GM21576 (cell line): ENCODE measurements around the gene ACSM5.
"Not testable (repeated sequence)": the region's sequence is repeated elsewhere in the genome, so short reads cannot be mapped to it uniquely, and the experiment has no call there.

Source experiments
- ATAC-seq: cut with Tn5 transposase; IDR thresholded peaks from one replicate; pipeline ENCODE4 v1.9.1; 2021; ENCODE audit warnings: mild to moderate bottlenecking, moderate library complexity; ENCODE audit not compliant: unreplicated experiment

Gene ACSM5

DNA sequence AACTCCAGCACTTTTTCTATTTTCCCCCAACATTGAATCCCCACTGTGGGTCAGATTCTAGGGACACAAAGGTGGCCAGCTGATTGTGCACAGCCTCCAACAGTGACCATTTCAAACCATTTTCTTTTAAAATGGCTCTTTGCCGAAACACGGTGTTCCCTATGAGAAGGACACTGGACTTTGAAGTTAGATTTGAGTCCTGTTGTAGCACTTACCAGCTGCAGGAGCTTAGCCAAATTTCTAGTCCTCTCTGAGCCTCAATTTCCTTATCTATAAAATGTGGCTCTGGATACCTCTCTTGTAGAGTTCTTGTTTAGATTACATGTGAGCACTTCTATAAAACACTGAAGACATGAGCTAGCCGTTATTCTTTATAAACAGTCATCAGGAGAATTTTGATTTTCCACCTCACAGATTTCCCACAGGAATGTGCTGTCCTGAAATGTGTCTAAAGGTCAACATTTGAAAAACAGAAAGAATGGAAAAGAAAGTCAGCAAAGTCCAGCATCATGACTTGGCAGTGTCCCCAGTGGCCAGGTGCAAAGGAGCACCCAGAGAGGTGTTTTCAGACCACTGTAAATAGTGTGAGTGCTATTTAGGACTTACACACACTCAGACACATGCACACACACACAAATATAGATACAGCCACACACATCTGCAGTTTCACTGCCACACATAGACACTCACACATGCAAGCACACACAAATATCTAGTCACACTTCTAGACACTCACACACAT, 37.5 kb downstream of the ACSM5 start:
- ATAC-seq = not testable (repeated sequence)

DNA sequence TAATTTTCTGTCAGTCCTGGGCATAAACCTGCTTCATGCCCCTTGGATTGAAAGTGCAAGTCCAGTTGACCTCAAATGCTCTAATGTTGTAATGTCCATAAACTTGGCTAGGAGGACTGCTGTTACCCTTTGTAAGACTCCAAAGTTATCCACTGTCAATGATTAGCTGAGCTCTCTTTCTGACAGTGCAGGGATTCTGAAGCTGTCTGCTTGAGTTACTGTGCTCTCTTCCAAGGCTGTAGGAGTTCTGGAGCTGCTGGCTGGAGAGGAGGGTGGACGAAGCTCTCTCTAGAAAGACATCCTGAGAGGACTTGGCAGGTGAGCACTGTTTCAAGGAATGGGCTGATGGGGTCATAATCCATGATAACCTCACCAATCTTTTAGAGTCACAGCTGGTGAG, 42.0 kb downstream of the ACSM5 start, which contains the start of gene ACSM2A:
Gene ACSM2A (plus strand): TSS at position 158 of the 400 bp plus-strand sequence. CDS start 8,594 bp downstream, outside the sequence.
- ATAC-seq = not testable (repeated sequence)

DNA sequence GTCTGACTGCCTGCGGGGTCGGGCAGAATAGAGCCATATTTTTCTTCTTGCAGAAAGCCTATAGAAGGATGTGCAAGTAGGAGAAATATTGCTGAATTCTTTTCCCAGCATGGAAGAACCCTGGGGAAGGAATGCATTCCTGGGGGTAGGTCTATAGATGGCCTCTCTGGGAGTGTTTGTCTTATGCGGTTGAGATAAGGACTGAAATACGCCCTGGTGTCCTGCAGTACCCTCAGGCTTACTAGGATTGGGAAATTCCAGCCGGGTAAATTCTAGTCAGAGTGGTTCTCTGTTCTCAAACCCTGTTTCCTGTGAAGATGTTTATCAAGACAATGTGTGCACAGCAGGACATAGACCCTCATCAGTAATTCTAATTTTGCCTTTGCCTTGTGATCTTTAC, 44.3 kb downstream of the ACSM5 start:
- not testable (repeated sequence) for ATAC-seq

DNA sequence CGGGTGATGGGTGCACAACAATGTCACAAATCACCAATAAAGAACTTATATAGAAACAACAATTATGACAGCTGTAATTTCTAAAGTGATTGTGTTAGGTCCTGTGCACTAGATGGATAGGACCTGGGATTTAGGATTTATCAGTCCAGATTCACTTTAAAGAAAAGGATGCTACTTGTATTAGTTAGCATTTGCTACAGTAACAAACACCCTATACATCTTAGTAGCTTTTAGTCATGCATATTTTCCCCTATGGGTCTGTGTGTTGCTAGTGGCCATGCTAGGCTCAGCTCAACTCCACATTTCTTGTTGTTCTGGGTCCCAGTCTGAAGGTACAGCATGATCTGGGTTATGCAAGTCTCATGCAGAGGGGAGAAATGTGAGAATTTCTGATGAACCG, 49.9 kb downstream of the ACSM5 start:
- ATAC-seq = not testable (repeated sequence)

DNA sequence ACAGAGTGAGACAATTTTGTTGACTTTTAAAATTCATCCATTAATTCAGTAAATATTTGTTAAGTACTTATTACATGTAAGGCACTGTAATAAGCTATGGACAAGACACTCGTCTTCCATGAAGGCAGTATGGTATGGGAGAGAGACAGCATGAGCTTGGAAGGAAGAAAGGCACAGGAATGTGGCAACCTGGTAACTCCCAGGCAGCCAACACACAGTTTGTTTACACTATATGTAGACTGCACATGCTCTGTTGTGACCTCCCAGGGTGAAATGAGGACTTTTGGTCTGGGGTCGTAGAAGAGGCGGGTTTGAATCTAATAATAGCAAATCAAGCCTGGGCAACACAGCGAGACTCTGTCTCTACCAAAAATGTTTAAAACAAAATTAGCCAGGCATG, 51.0 kb downstream of the ACSM5 start:
- ATAC-seq = not testable (repeated sequence)

DNA sequence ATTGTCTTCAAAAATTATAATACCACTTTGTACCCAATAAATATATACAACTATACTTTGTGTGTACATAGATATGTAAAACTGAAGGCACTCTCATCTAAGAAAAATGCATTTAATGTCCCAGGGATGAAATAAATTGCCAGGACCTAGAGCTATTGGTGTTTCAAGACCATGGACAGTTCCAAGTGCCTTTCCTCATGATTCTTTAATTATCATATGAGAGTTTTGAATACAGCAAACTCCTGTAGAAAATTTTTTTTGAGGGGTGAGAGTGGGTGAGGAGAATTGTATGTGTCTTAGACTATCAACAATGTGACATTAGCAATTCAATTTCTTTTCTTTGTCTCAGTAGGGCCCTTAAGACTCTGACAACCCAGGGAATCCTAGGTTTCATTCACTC, 59.6 kb downstream of the ACSM5 start:
- ATAC-seq = not testable (repeated sequence)

DNA sequence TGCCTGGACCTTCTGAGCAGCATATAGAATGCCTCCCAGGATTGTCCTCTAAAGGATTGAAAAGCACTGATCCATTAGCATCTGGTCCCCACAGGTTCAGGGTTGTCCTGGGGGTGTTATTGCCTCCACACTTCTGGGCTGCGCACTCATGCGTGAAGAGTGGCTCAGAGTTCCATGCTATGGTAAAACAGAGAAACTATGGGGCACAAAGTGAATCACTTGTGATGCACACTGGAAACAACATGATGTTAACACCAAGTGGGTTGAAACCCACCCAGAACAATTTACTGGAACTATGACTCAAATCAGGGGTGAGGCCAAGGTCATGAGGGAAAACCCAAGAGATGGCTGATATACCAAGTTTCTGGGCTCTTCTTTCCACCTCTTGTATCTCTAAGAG, 60.6 kb downstream of the ACSM5 start:
- not testable (repeated sequence) for ATAC-seq

DNA sequence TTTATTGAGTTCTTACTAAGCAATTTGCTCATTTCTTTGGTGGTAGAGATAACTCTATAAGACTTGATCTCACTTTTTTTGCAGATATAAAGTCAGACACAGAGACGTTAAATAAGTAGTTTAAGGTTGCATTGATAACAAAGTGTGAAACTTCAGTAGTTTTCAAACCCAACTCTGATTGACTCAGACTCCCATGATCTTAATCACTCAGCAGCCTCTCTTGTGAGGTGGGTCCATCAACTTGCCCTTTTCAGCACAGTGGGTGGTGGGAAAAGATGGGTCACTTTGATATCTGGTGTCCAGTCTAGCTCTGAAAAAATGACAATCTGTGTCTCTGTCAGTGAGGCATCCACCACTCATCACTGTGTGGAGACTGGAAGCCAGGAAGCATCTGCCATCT, 61.4 kb downstream of the ACSM5 start:
- ATAC-seq = not testable (repeated sequence)

DNA sequence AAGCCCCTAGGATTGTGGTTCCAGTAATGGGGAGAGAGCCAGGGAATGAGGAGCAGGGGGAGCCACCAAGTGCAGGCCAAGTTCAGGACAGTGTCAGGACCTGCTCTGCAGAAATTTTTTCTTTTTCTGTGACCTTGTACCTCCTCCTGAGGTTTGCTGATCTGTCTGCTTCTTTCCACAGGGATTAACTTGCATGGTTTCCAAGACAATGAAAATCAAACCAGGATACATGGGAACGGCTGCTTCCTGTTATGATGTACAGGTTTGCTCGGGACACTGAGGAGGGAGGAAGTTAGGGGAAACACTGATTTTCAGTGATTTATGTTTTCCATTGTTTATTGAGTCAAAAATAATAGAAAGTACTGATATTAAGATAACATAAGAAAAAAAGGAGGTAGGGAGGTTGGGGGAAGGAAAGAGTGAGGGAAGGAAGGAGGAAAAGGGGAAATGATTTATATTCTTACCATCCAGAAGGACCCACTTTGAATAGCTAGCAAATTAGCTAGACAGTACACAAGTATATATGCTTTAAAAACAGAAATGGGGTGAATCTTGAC, 67.9 kb downstream of the ACSM5 start:
- not testable (repeated sequence) for ATAC-seq

DNA sequence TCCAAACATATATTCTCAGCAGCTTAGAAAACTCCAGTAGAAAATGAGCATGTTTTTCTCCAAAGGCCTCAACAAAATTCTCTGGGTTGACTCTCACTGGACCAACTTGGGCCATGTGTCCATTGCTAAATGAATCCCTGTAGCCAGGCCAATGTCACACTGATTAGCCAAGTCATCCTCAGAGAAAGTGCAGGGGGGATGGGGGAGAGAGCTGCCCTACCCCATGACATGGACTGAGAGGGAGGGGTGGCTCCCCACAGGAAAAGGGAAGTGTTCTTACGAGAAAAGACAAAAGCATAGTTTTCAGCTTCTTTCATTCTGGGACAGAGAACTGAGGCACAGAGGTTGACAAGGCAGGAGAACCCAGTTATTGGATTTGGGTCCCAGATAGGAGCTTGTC, 74.7 kb downstream of the ACSM5 start:
- ATAC-seq = not testable (repeated sequence)

DNA sequence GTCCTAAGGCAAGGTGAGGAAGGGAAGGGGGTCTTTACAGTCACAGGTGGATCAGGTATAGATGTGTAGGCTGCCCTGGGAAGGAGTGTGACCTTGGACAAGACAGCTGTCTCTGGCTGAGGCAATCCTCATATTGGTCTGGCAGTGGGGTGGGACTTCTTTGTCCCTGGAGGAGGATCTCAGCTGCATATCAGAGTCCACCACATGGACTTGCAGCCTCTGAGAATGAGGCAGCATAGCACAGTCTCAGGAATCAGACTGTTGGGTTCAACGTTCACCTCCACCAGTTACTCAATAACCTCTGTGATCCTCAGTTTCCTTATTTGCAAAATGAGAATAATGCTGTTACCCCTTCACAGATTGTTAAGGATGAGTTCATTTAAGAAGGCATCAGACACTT, 75.4 kb downstream of the ACSM5 start:
- no peak for ATAC-seq

DNA sequence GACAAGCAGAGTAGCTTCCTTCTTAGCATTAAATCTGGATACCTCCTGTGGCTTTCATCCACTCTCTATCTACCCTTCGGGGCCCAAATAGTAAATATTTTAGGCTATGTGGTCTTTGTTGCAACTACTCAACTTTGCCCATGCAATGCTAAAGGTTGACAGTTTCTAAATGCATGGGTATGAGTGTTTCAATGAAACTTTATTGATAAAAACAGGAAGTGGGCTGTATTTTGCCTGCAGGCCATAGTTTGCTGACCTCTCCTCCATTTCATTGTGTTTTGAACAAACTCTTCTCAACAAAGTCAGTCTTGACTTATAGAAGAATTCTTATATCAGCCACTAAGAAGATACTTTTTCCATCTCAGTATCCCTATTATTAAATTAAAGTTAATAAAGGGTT, 76.1 kb downstream of the ACSM5 start:
- ATAC-seq = no peak
